GM19397 (cell line): ENCODE results near the gene LYZL1.
"Not testable (repeated sequence)": the region's sequence is repeated elsewhere in the genome, so short reads cannot be mapped to it uniquely, and the experiment has no call there.

ENCODE experiments used
- ATAC-seq: cut with Tn5 transposase; IDR thresholded peaks from one replicate; pipeline ENCODE4 v1.9.1; 2021; ENCODE audit warnings: mild to moderate bottlenecking, moderate library complexity; ENCODE audit not compliant: unreplicated experiment

The LYZL1 gene

GRCh38 chr10:29327746-29328102 is 38.9 kb downstream of the LYZL1 start:
- ATAC-seq = no peak

- no peak for ATAC-seq
These were observed 40.1 kb downstream of the LYZL1 start for GRCh38 chr10:29328983-29329382.

- ATAC-seq = no peak
These were observed 40.5 kb downstream of the LYZL1 start for GRCh38 chr10:29329420-29329819.

- ATAC-seq = no peak
These were observed 43.3 kb downstream of the LYZL1 start for GRCh38 chr10:29332061-29332760.

- no peak for ATAC-seq
These were observed 43.9 kb downstream of the LYZL1 start for GRCh38 chr10:29332761-29333148.

- not testable (repeated sequence) for ATAC-seq
These were observed 48.7 kb downstream of the LYZL1 start for GRCh38 chr10:29337526-29337925.

- ATAC-seq = no peak
These were observed 54.8 kb downstream of the LYZL1 start for GRCh38 chr10:29343607-29344038.

GRCh38 chr10:29344073-29344820 is 55.4 kb downstream of the LYZL1 start:
- no peak for ATAC-seq

GRCh38 chr10:29345144-29345909 is 56.5 kb downstream of the LYZL1 start:
- ATAC-seq = no peak

- no peak for ATAC-seq
These were observed 57.0 kb downstream of the LYZL1 start for GRCh38 chr10:29345910-29346209.

GRCh38 chr10:29346296-29347001 is 57.6 kb downstream of the LYZL1 start:
- ATAC-seq = no peak

GRCh38 chr10:29348836-29349235 is 60.0 kb downstream of the LYZL1 start:
- no peak for ATAC-seq

GRCh38 chr10:29353305-29353704 is 64.4 kb downstream of the LYZL1 start:
- ATAC-seq = no peak

- ATAC-seq = no peak
These were observed 65.2 kb downstream of the LYZL1 start for GRCh38 chr10:29353887-29354561.

- no peak for ATAC-seq
These were observed 66.6 kb downstream of the LYZL1 start for GRCh38 chr10:29355411-29355991.

- no peak for ATAC-seq
These were observed 68.1 kb downstream of the LYZL1 start for GRCh38 chr10:29356931-29357330.

GRCh38 chr10:29358010-29358616 is 69.2 kb downstream of the LYZL1 start:
- ATAC-seq = no peak

GRCh38 chr10:29360215-29360853 is 71.5 kb downstream of the LYZL1 start:
- ATAC-seq = not testable (repeated sequence)
